Body of pancreas (tissue), 4 donors: ENCODE results near the gene DLG1. TPM values are rescaled to one million over a fixed set of nuclear protein-coding genes. Genes with fewer than 3 reads are reported as not detected.

Source experiments
- ATAC-seq: fragments of 150-250 bp; one replicate; pipeline ENCODE4 v1.9.1; 2016
- DNase-seq, 4 donors: peaks; one replicate each; pipeline ENCODE4 v3.0.0-alpha.2; 2019
- H3K27ac ChIP-seq, 4 donors: fragments of 200-600 bp; sonication (generic); 1 replicate in 3 of 4; 2 replicates in 1 of 4; pipeline versions ENCODE4 v1.5.1 to v1.6.1; 2016 to 2019; ENCODE audit warnings: mild to moderate bottlenecking in 1 of 4, mixed read lengths in 1 of 4, moderate library complexity in 1 of 4
- H3K27me3 ChIP-seq, 2 donors: fragments of 200-600 bp; sonication (generic); one replicate each; pipeline ENCODE4 v1.6.0; 2016; ENCODE audit warnings: mild to moderate bottlenecking in 1 of 2
- H3K36me3 ChIP-seq, 2 donors: fragments of 200-600 bp; sonication (generic); replicated peaks in 1 of 2; 2 replicates each; pipeline ENCODE4 v1.5.1; 2016; ENCODE audit warnings: low read depth in 2 of 2; ENCODE audit not compliant: insufficient read depth in 1 of 2
- H3K4me1 ChIP-seq: fragments of 200-600 bp; sonication (generic); one replicate; pipeline ENCODE4 v1.6.0; 2016
- H3K4me3 ChIP-seq, 2 donors: fragments of 200-600 bp; sonication (generic); 1 replicate in 1 of 2; 2 replicates in 1 of 2; pipeline ENCODE4 v1.5.1; 2016 to 2019
- H3K9me3 ChIP-seq, 3 donors: fragments of 200-600 bp; sonication (generic); 1 replicate in 2 of 3; 2 replicates in 1 of 3; pipeline ENCODE4 v1.5.1; 2016
- CTCF ChIP-seq, 7 experiments: fragments of 450-650 bp in 4 of 7; fragments of 200-600 bp in 3 of 7; sonication (generic) in 3 of 7; IDR thresholded peaks; one replicate each; pipeline ENCODE4 v1.5.1; 2016 to 2019; ENCODE audit warnings: antibody characterized with exemption in 7 of 7
- POLR2A ChIP-seq, 3 donors: fragments of 450-650 bp; IDR thresholded peaks; one replicate each; pipeline ENCODE4 v1.6.1; 2016; ENCODE audit warnings: antibody characterized with exemption in 3 of 3, mild to moderate bottlenecking in 2 of 3
- WGBS, 2 donors: methylation state at CpG; one replicate each; pipeline ENCODE4 v1.1.5; 2017; 5-methylcytosine and 5-hydroxymethylcytosine counted together
- intact Hi-C: fragments of 100-400 bp; cut with DNase I; formaldehyde crosslinking; loops from one replicate; pipeline ENCODE4 v1.15.1; 2023
- total RNA-seq, 2 donors: library from RNA; depleted of rRNA; stranded (reverse); fragments of >200 nt; gene quantifications; one replicate each; pipeline ENCODE4 v1.1.0, GENCODE V29; 2016

Gene DLG1
- total RNA-seq, 2 donors from 2014 or later, result 45.8 to 48.8 TPM

- WGBS, 2 donors, result 91 to 96% methylated on average over 2 of the region's 2 CpGs
- no peaks in the 10 kb centered on the region for H3K9me3 ChIP-seq
- ATAC-seq (no peak), DNase-seq (no peak)
- intact Hi-C loops, result no loop called here
- no peak overlapping the region for H3K4me3 ChIP-seq
- H3K4me1 ChIP-seq, result no peaks in the 10 kb centered on the region
- peaks cover 0 to 3% of the 10 kb centered on the region in 2 donors for H3K36me3 ChIP-seq
- no peak overlapping the region for H3K27ac ChIP-seq
- H3K27me3 ChIP-seq, result no peaks in the 10 kb centered on the region
- TF ChIP-seq POLR2A (IDR thresholded peaks at IDR 0.05) (no peak), CTCF (IDR thresholded peaks at IDR 0.05) (no peak)
Observed at GRCh38 chr3:197286678-197287077, 11.7 kb downstream of the DLG1 start.

- Histone ChIP-seq H3K9me3 (no peaks in the 10 kb centered on the region), H3K27me3 (no peaks in the 10 kb centered on the region), H3K27ac (no peak overlapping the region), H3K36me3 (peaks cover 0 to 3% of the 10 kb centered on the region in 2 donors), H3K4me3 (no peak overlapping the region), H3K4me1 (no peaks in the 10 kb centered on the region)
- TF ChIP-seq POLR2A (IDR thresholded peaks at IDR 0.05), result no peak
- no peak for TF ChIP-seq CTCF (IDR thresholded peaks at IDR 0.05)
- intact Hi-C loops, result no loop called here
- WGBS, 2 donors, result 94 to 100% methylated on average over 2 of the region's 2 CpGs
- DNase-seq, result no peak
- ATAC-seq, result no peak
Observed at GRCh38 chr3:197285557-197285956, 12.9 kb downstream of the DLG1 start.

GRCh38 chr3:197283045-197283444 is 15.4 kb downstream of the DLG1 start:
- ATAC-seq (no peak), DNase-seq (no peak)
- Histone ChIP-seq H3K4me1 (peaks cover 4% of the 10 kb centered on the region), H3K36me3 (no peaks in the 10 kb centered on the region), H3K27me3 (no peaks in the 10 kb centered on the region), H3K9me3 (no peaks in the 10 kb centered on the region), H3K27ac (no peak overlapping the region), H3K4me3 (no peak overlapping the region)
- intact Hi-C loops, result no loop called here
- TF ChIP-seq POLR2A (IDR thresholded peaks at IDR 0.05), result no peak
- WGBS, 2 donors, result 88 to 97% methylated on average over 2 of the region's 2 CpGs

- no peaks in the 10 kb centered on the region for H3K36me3 ChIP-seq
- H3K27me3 ChIP-seq, result no peaks in the 10 kb centered on the region
- ATAC-seq (no peak), DNase-seq (no peak)
- peaks cover 4% of the 10 kb centered on the region for H3K4me1 ChIP-seq
- no peak overlapping the region for H3K27ac ChIP-seq
- 94 to 100% methylated on average over 1 of the region's 1 CpG for WGBS, 2 donors
- intact Hi-C loops, result no loop called here
- H3K9me3 ChIP-seq, result no peaks in the 10 kb centered on the region
- TF ChIP-seq CTCF (IDR thresholded peaks at IDR 0.05) (no peak), POLR2A (IDR thresholded peaks at IDR 0.05) (no peak)
- no peak overlapping the region for H3K4me3 ChIP-seq
Observed at GRCh38 chr3:197281849-197282248, 16.6 kb downstream of the DLG1 start.

GRCh38 chr3:197280156-197280555 is 18.3 kb downstream of the DLG1 start:
- no peak overlapping the region for H3K27ac ChIP-seq
- intact Hi-C loops, result no loop called here
- no peaks in the 10 kb centered on the region for H3K9me3 ChIP-seq
- no peaks in the 10 kb centered on the region for H3K36me3 ChIP-seq
- no peak for TF ChIP-seq CTCF (IDR thresholded peaks at IDR 0.05)
- TF ChIP-seq POLR2A (IDR thresholded peaks at IDR 0.05), result no peak
- no peaks in the 10 kb centered on the region for H3K27me3 ChIP-seq
- no peak overlapping the region for H3K4me3 ChIP-seq
- peaks cover 4% of the 10 kb centered on the region for H3K4me1 ChIP-seq
- ATAC-seq (no peak), DNase-seq (no peak)
